Right cardiac atrium (tissue), 5 donors: ENCODE data around the gene BOD1L2. TPM values are rescaled to one million over a fixed set of nuclear protein-coding genes. Genes with fewer than 3 reads are reported as not detected.

Experiments
- ATAC-seq, 2 donors: fragments of 200-7000 bp; cut with Tn5 transposase; one replicate each; pipeline versions ENCODE4 v1.8.0 to v1.9.1; 2020; ENCODE audit warnings: moderate library complexity in 2 of 2, mild to moderate bottlenecking in 1 of 2
- DNase-seq, 3 donors: peaks; one replicate each; pipeline ENCODE4 v3.0.0-alpha.2; 2020
- H3K27ac ChIP-seq: one replicate; pipeline ENCODE4 v1.5.1; 2013; ENCODE audit warnings: mild to moderate bottlenecking, low read length, control low read depth, moderate library complexity
- H3K27me3 ChIP-seq: one replicate; pipeline ENCODE4 v1.6.1; 2013; ENCODE audit not compliant: control insufficient read depth, insufficient read depth
- H3K4me1 ChIP-seq: one replicate; pipeline ENCODE4 v1.6.1; 2013; ENCODE audit warnings: low read length; ENCODE audit not compliant: control insufficient read depth, insufficient read depth
- H3K4me3 ChIP-seq: one replicate; pipeline ENCODE4 v1.5.1; 2013; ENCODE audit warnings: low read length, control low read depth
- H3K9me3 ChIP-seq: one replicate; pipeline ENCODE4 v1.6.1; 2013; ENCODE audit warnings: low read length; ENCODE audit not compliant: control insufficient read depth
- WGBS: extraction: QIAGEN DNeasy Blood & Tissue Kit; methylation state at CpG from one replicate; pipeline ENCODE4 v1.1.7; 2013; 5-methylcytosine and 5-hydroxymethylcytosine counted together
- intact Hi-C, 4 donors: fragments of 100-400 bp; cut with DNase I; formaldehyde crosslinking; loops; one replicate each; pipeline versions ENCODE4 v1.11.0 to v1.14.0; 2022 to 2023
- long read RNA-seq, 4 donors: library from polyadenylated mRNA; unstranded; transcript quantifications; one replicate each; pipeline ENCODE4 v2.0.0, GENCODE V29; 2020 to 2021
- polyA plus RNA-seq: library from polyadenylated mRNA; stranded (reverse); fragments of 200-250 nt; gene quantifications from one replicate; pipeline ENCODE4 v1.2.3, GENCODE V29; 2013
- total RNA-seq, 4 donors: library from RNA; stranded (reverse); fragmentation: NEBNext Ultra II Directional; extraction: Animal tissue kit (Norgen Biotek cat#: 25700); gene quantifications; one replicate each; pipeline ENCODE4 v1.2.1, GENCODE V29; 2021
- donor health status: healthy with polysubstance abuse.
- donor health status: DM: no; HTN: yes; CAD: no.
- donor health status: DM: no; HTN: no; CAD: no.
- donor health status: DM: no; HTN: yes; CAD: no; lungs with severe emphysema.
- donor health status: DM: yes; HTN: yes; CAD: no.

Gene BOD1L2
- total RNA-seq (not detected), polyA plus RNA-seq (not detected)
- long read RNA-seq, donor 1 = 0 reads
- long read RNA-seq, donor 2 = 0 reads
- long read RNA-seq, donor 3 = 0 reads
- long read RNA-seq, donor 4 = 0 reads

GRCh38 chr18:57146956-57147636 is at the start of gene BOD1L2:
Gene BOD1L2, plus strand, starts transcription at chr18:57147087. Its CDS starts 226 bp downstream, at chr18:57147313.
- Histone ChIP-seq H3K27me3 (no peaks in the 10 kb centered on the region), H3K27ac (no peak within 1 kb of the TSS), H3K4me1 (no peaks in the 10 kb centered on the region), H3K9me3 (no peaks in the 10 kb centered on the region), H3K4me3 (no peak within 1 kb of the TSS)
- ATAC-seq = no peak
- 86% methylated on average over 50 of the region's 50 CpGs for WGBS
- intact Hi-C loops = no loop called here
- DNase-seq = no peak

DNA sequence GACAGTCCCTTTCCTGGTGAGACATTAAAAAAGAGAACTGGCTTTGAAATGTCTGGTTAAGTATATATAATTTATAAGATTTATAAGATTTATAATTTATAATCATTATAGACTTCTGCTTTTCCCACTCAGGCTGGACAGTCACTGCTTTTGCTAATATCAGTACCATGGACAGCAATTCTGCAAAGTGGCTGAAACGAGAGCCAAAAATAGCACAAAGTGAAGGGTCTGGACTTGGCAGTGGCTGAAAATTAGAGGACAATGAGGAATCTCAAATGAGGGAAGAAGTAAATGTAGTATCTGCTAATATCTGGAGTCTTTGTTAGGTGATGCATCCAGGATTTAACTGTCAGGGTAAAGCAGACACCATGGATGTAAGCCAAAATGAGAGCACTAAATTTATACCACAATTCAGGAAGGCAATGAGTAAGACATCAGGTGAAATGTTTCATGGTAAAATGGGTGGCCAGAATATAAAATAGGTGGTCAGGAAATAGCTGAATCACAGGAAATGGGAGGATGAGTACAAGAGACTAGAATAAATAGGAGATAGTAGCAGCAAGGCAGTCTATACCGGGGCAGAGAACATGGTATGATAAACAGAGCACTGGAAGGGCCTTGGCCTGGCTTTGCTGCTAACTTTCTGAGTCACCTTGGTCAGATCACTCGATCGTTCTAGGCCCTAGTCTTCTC is 39.6 kb upstream of the BOD1L2 start:
- DNase-seq (no peak), ATAC-seq (peak in 1 of 2 donors; percentile 50)
- intact Hi-C loops = no loop called here
- no peaks in the 10 kb centered on the region for H3K9me3 ChIP-seq
- WGBS = 48% methylated on average over 4 of the region's 4 CpGs
- no peak overlapping the region for H3K4me3 ChIP-seq
- H3K27me3 ChIP-seq = no peaks in the 10 kb centered on the region
- no peak overlapping the region for H3K27ac ChIP-seq
- H3K4me1 ChIP-seq = no peaks in the 10 kb centered on the region

DNA sequence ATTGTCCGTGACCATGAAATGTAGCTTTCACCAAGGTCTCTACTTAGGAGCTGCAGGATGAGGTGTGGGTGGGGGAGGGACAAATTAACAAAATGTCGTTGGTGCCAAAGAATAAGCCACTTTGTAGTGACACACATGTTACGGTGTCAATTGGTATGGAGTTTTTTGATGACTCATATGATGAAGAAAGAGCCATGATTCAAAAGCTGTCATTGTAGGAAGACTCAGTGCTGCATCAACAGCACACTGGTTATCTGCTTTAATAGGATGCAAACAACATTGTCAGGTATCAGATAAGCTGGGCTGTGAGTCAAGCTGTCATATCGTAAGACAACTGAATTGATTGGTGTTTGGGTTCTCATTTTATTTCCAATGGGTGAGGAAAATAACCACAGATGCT is 36.6 kb upstream of the BOD1L2 start:
- Histone ChIP-seq H3K4me3 (no peak overlapping the region), H3K9me3 (no peaks in the 10 kb centered on the region), H3K27ac (no peak overlapping the region), H3K27me3 (no peaks in the 10 kb centered on the region), H3K4me1 (no peaks in the 10 kb centered on the region)
- intact Hi-C loops = no loop called here
- no peak for DNase-seq
- no peak for ATAC-seq
- WGBS = 69% methylated on average over 4 of the region's 4 CpGs

- Histone ChIP-seq H3K27ac (no peak overlapping the region), H3K9me3 (no peaks in the 10 kb centered on the region), H3K4me1 (no peaks in the 10 kb centered on the region), H3K27me3 (no peaks in the 10 kb centered on the region), H3K4me3 (no peak overlapping the region)
- no peak for DNase-seq
- no peak for ATAC-seq
- WGBS = 64% methylated on average over 4 of the region's 4 CpGs
- intact Hi-C loops = no loop called here
These were observed 33.0 kb upstream of the BOD1L2 start for GRCh38 chr18:57113799-57114420.

DNA sequence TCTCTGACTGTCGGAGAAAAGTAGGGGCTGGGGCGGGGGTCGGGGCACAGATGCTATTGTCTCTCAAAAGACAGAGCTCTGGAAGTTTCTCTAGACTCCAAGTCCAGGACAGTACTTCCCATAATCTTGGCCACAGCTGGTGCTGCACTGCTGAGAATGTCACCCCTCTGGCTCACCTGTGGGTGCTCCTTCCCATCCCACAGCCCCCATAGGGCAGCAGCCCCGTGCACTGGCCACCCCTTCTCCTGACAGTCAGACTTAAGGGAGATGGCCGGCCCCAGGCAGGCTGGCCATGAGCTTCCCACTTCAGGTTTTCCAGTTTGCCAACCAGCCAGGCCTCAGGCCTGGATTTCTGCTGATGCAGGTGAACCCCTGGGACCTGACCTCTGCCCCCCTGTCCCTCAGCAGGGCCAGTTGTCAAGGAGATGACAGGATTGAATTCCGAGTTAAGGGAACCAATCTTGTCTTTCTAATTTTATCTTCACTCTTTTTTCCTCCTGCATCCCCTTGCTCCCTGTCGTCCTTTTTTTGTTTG is 30.2 kb upstream of the BOD1L2 start:
- H3K9me3 ChIP-seq = no peaks in the 10 kb centered on the region
- H3K4me1 ChIP-seq = no peaks in the 10 kb centered on the region
- no peak for DNase-seq
- no peaks in the 10 kb centered on the region for H3K27me3 ChIP-seq
- intact Hi-C loops = no loop called here
- no peak for ATAC-seq
- no peak overlapping the region for H3K27ac ChIP-seq
- 60% methylated on average over 7 of the region's 7 CpGs for WGBS
- H3K4me3 ChIP-seq = no peak overlapping the region

- WGBS = 4% methylated on average over 33 of the region's 33 CpGs
- Histone ChIP-seq H3K9me3 (no peaks in the 10 kb centered on the region), H3K27me3 (no peaks in the 10 kb centered on the region), H3K27ac (no peak overlapping the region), H3K4me3 (no peak overlapping the region), H3K4me1 (no peaks in the 10 kb centered on the region)
- no peak for ATAC-seq
- intact Hi-C loops = loop anchor here in 1 of 4 donors (10.0 kb wide), 1 partner anchor 63 kb away; no protein-coding TSS in a partner anchor
- no peak for DNase-seq
These were observed 25.3 kb upstream of the BOD1L2 start for GRCh38 chr18:57121542-57122112.

DNA sequence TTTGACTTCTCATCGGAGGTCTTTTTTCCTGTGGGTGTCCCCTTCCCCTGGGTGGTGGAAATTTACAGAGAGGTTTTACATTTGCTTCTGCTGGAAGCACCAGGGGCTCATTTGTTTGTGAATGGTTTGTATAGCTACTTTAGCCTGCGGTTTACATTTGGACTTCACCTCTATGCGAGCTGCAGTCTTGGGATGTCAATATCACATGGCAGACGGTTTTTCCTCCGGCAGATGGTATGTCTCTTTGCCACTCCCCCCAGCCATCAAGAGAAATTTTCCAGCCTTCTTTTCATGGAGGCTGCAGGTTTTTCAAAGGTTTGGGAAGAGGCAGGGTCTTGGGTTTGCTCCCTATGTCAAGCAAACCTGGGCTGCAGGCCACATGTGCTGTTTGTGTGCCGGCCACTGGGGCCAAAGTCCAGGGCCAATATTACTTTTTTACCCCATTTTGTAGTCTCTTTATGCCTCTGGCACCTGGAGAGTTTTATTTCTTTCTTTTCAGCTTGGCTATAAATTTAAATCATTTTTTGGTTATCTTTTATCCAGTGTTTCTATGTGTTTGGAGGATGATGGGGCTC is 23.9 kb upstream of the BOD1L2 start:
- DNase-seq (no peak), ATAC-seq (no peak)
- H3K27ac ChIP-seq = no peak overlapping the region
- no peaks in the 10 kb centered on the region for H3K4me1 ChIP-seq
- H3K27me3 ChIP-seq = no peaks in the 10 kb centered on the region
- 27% methylated on average over 6 of the region's 6 CpGs for WGBS
- no peak overlapping the region for H3K4me3 ChIP-seq
- intact Hi-C loops = loop anchor here in 1 of 4 donors (10.0 kb wide), 1 partner anchor 62 kb away; no protein-coding TSS in a partner anchor
- no peaks in the 10 kb centered on the region for H3K9me3 ChIP-seq

DNA sequence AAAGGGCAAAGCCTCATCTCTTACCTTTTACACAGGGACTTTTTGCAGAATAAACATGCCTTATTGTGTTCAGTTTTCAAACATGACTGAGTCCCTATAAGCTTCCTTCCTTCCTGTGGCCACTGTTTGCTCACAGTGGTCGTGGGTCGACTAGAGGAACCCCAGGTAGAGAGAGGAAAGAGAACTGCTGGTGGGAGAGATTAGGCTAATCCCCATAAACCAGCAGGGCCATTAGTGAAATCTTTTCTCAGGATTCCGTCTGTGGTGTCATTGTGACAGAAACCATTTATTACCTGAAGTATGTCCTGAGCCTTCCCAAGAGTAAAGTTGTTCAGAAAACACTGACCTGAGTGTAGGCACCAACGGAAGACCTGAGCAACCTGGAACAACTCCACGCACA is 21.3 kb upstream of the BOD1L2 start:
- WGBS = 49% methylated on average over 5 of the region's 5 CpGs
- intact Hi-C loops = loop anchor here in 1 of 4 donors (10.0 kb wide), 1 partner anchor 59 kb away; no protein-coding TSS in a partner anchor
- no peaks in the 10 kb centered on the region for H3K27me3 ChIP-seq

DNA sequence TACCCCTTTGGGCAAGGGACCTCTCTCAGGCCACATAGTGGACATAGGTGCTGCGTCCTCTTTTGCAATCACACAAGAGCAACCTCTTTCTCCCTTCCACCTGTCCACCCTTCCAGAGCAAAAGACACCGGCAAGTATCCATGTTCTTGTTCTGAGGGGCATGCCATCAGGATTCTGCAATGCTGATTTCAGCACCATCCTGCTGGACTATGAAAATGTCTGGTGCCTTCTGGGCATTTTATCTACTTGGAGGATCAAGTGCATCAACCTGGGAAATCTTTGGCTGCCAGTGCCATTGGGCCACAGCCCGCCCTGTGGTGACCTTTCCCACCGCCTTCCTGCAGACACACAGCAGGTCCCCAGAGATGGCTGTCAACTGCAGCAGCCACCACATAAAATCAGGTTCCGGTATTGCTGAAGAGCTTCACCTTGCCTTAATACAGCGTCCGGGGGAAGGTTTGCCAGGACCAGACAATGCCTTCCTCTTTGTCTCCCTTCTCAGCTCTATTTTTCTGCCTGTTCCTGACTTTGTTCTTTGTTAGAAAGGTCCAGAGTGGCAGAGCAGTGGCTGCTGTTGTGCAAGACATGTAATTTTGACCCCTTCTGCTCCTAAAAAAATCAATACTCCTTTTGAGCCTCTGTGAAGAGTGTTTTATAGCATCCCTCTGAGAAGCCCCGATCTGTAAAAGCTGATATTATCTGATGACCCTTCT is 18.5 kb upstream of the BOD1L2 start:
- no peaks in the 10 kb centered on the region for H3K27me3 ChIP-seq
- no peak for DNase-seq
- H3K27ac ChIP-seq = no peak overlapping the region
- no peaks in the 10 kb centered on the region for H3K9me3 ChIP-seq
- intact Hi-C loops = loop anchor here in 1 of 4 donors (10.0 kb wide), 1 partner anchor 56 kb away; no protein-coding TSS in a partner anchor
- H3K4me1 ChIP-seq = no peaks in the 10 kb centered on the region
- WGBS = 82% methylated on average over 8 of the region's 8 CpGs
- ATAC-seq = no peak
- H3K4me3 ChIP-seq = no peak overlapping the region

More for the DNA sequence above, 21.3 kb upstream of the BOD1L2 start:
- H3K4me3 ChIP-seq = no peak overlapping the region
- DNase-seq (no peak), ATAC-seq (no peak)
- H3K4me1 ChIP-seq = no peaks in the 10 kb centered on the region
- H3K9me3 ChIP-seq = no peaks in the 10 kb centered on the region
- H3K27ac ChIP-seq = no peak overlapping the region

GRCh38 chr18:57131101-57131500 is 15.8 kb upstream of the BOD1L2 start:
- DNase-seq (no peak), ATAC-seq (no peak)
- H3K4me1 ChIP-seq = no peaks in the 10 kb centered on the region
- no peaks in the 10 kb centered on the region for H3K9me3 ChIP-seq
- H3K4me3 ChIP-seq = no peak overlapping the region
- whole genome bisulfite sequencing = 80% methylated on average over 5 of the region's 5 CpGs
- H3K27me3 ChIP-seq = no peaks in the 10 kb centered on the region
- no peak overlapping the region for H3K27ac ChIP-seq
- intact Hi-C loops = no loop called here
